Measurements from ENCODE around the gene CWC27.

Gene CWC27

GRCh38 chr5:65010841-65011240, 242.1 kb downstream of the CWC27 start:
- no peak for DNase-seq

GRCh38 chr5:65012301-65012892, 243.7 kb downstream of the CWC27 start:
- no peak for DNase-seq

DNA sequence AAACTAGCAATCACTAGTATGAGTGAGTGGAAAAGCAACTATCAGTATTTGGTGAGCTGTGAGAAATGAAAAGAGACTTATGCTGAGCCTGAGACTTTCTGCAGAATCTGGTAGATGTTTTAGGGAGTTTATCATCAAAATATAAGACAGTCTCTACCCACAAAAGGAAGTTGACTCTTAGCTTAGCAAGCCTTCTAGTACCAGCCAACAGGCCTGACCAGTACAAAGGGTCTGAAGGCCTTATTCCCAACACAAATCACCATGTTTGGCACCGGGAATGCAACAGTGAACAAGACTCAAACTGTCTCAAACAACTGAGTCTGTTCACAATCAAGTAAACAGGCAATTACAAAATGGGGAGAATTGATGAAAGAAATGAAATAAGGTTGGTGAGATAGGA, 244.4 kb downstream of the CWC27 start:
- peak; percentile 26 for DNase-seq

DNA sequence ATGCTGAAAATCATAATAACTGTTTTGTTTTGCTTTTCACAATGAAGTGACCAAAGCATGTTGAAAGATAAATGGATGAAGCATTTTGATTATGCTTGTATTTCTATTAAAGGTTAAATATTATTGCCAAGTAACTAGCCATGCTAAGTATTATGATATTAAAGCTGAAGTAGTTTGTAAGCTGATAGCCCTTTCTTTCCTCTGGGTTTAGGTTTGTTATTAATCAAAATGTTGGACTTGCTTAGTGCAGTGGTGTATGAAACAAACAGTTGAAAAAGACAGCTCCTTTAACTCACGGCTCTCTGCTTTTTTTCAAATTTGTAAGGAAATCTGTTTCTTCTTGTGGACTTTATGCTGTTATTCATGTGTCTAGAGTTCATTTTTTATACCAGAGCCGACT, 246.0 kb downstream of the CWC27 start:
- DNase-seq: no peak

GRCh38 chr5:65015767-65016166, 247.0 kb downstream of the CWC27 start:
- no peak for DNase-seq

DNA sequence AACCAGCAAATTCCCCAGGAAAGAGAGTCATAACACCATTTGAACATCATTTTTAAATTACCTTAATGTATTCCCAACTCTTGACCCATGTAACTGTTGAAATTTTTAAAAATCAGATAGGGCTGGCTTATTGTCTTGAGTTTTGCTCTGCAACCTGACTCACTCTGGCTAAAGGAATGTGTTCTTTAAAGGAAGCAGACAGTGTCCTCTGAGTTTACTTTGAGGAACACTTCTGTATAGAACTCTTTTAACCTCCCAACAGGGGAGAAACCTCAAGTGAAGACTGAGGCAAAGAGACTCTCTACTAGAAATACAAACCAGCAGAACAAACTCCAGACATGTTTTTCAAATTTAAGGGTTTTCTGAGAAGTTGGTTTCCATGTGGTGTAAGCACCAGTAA, 248.9 kb downstream of the CWC27 start:
- DNase-seq: no peak

DNA sequence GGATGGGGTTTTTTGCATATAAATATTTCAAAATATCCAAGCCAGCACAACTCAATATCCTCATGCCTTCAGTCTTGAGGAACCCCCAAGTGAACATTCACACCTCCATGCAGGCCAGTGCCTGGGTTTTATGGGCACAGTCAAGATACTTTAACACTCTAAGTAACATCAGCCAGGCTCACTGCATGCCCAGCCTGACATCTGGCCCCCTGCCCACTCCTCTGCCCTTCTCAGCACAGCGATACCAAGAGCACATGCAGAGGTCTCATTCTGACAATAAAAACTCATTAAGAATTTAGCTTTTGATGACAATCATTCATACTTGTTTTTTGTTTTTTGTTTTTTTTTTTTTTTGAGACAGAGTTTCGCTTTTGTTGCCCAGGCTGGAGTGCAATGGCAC, 250.0 kb downstream of the CWC27 start:
- DNase-seq: no peak

GRCh38 chr5:65020492-65020891, 251.8 kb downstream of the CWC27 start:
- DNase-seq: peak; percentile 86

GRCh38 chr5:65021527-65022226, 252.9 kb downstream of the CWC27 start:
- no peak for DNase-seq

GRCh38 chr5:65022932-65023331, 254.2 kb downstream of the CWC27 start:
- no peak for DNase-seq

DNA sequence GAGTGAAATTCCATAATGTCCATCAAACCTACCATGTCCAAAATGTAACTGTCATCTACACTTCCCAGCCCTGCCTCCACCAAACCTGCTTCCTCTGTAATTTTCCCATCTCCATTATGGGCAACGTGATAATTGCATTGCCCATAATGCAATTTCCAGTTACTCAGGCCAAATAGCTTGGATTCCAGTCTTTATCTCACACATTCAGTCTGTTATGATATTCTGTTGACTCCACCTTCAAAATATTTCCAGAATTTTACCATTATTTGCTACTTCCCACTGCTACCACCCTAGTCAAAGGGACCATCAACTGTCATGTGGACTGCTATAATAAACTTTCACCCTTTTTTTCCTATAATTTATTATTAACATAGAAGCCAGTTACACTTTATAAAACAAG, 256.0 kb downstream of the CWC27 start:
- peak; percentile 61 for DNase-seq

DNA sequence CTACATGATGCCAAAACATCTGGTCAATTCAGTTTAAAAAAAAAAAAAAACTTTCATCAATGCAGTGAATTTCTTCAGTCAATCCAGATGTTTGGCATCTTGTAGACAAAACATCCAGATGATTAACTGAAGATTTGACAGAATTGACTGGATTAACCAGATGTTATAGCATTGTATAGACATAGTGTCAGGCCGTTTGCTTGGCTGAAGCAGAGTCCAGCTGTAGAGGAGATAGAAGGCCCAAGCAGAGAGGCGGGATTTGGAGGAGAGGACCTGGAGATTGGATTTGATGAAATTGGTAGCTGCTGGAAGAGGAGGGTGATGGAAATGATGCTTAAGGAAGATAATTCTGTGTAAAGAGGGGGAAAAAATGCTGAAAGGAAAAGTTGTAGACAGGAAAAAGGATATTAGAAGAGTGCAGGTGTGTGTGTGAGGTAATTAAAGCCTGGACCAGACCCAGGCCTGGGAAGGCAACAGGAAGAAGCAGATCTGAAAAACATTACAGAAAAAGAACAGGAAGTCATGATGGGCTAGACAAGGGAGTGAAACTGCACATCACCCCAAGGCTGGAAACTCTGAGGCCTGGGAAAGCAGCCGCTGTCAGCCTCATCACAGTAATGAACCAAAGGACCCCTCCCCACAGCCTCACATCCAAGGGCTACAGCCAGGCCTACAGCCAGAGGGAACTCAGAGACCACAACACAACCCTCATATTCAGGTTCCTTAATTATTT, 258.3 kb downstream of the CWC27 start:
- DNase-seq: no peak

DNA sequence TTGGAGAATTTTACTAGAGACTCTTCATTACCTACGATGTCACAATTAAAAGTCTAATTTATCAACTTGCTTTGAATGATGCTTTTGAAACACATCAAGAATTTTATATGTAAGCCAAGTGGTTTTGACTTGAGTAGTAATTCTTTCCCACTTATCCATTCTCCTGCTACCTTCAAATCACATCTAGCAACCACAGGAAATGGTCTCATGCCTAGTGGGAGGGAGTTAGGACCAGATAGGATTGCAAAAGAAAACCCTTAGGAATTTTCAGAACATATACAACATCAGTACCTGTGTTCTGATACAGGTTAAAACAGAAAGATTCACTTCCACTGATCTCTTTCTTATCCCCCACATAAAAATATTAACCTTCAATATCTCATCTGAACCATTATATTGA, 260.4 kb downstream of the CWC27 start:
- DNase-seq: peak; percentile 76

DNA sequence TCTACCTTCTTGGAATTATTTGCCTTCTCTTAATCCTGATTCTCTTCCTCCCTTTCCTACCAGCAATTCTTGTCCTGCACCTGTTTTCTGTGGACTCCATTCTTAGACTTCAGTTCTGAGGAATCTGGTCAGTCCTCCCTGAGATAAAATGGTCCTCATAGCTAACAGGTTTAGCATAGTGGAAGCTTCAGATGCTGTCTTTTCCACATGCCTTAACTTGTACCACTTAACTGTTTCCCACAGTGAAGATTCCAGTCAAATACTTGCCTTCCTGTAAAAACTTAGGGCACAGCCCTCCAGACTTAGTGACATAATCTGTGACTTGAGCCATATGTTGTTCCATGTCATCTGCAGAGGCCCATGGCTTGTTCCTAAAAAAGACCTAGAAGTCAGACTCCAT, 261.3 kb downstream of the CWC27 start:
- no peak for DNase-seq

GRCh38 chr5:65032250-65032649, 263.5 kb downstream of the CWC27 start:
- peak; percentile 61 for DNase-seq

DNA sequence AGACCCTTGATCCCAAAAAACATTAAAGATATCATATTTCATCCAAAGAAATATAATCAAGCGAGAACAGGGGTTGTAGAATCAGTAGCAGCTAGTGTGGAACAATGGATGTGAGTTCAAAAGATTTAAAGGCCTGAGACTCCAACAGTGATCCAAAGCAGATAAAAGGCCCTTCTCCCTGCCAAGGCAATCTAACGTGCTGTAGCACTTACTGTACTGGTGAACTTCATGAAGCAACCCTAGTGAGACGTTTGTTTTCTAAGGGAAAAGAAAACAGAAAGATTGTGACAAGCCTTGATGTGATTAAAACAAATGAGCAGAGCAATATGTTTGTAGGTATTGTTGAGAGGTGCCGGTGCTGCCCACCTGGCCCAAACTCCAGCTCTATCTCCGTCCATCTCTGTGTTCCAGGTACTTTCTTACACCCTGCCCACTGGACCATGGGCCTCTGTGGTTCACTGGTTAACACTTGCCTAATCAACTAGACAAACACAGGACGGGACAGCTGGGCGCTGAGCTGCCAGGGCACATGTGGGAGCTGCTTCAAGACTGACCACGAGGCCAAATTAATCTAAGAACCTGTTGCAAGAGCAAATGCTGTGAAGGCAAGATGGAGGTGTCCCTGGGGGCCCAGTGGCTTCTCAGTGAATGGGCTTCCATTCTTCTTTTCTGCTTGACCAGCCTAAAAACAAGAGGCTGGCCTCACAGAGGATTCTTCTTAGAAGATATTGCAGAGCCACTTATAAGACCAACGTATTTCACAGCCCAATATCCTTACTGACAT, 265.5 kb downstream of the CWC27 start:
- no peak for DNase-seq

GRCh38 chr5:65034813-65035209, 266.1 kb downstream of the CWC27 start:
- DNase-seq: no peak

GRCh38 chr5:65035211-65036206, 266.8 kb downstream of the CWC27 start:
- DNase-seq: peak; percentile 87

- no peak for DNase-seq
Observed at GRCh38 chr5:65037831-65038815, 269.4 kb downstream of the CWC27 start.

DNA sequence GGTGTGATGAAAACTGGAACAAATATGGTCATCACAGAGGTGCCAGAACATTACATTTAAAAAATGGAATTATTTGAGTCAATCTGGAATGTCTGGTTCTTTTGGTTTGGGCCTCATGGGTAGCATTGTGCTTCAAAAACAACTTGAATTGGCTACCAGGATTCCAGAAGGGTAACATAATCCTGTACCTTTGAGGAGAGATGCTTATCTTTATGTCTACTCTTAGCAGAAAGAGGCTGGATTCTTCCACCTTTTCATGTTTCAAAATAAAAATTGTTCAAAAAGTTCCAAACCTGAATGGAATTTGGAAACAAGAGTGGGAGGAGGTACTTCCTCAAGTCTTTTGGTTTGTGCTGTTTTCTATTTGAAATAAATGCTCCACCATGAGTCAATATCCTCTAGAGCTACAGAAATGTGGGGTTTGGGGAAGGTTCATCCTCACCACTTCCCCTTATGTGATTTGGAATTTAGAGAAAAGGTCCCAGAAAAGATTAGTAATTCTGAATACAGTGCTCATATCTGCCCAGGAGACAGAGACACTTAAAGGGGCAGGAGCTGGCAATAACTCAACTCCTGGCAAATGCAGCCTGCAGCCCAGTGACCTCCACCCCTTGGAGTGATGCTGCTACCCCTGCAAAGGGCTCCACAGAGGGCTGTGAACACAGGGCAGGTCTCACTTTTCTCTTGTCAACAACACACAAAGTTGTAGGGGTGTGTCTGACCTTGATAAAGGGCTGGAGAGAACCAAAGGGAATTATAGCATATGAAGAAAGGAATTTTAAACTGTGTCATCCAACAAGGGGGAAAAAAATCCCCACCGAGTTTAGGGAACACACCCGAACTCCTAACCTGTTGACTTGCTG, 272.8 kb downstream of the CWC27 start:
- DNase-seq: peak; percentile 60
